Measurements from ENCODE around the gene CCSER1.

Gene CCSER1

GRCh38 chr4:90958256-90958895 lies 831.2 kb downstream of the CCSER1 start:
- peak; percentile 72 for DNase-seq (ENCODE audit: low read depth)

- DNase-seq (ENCODE audit: low read depth): no peak
Measured at GRCh38 chr4:90960433-90960832, 833.2 kb downstream of the CCSER1 start.

- DNase-seq (ENCODE audit: low read depth): no peak
Measured at GRCh38 chr4:90960840-90961239, 833.6 kb downstream of the CCSER1 start.

- DNase-seq (ENCODE audit: low read depth): no peak
Measured at GRCh38 chr4:90970021-90970420, 842.8 kb downstream of the CCSER1 start.

- DNase-seq (ENCODE audit: low read depth): no peak
Measured at GRCh38 chr4:90977726-90978125, 850.5 kb downstream of the CCSER1 start.

GRCh38 chr4:90979556-90979955 lies 852.4 kb downstream of the CCSER1 start:
- DNase-seq (ENCODE audit: low read depth): no peak

GRCh38 chr4:90982813-90983212 lies 855.6 kb downstream of the CCSER1 start:
- DNase-seq (ENCODE audit: low read depth): no peak

- DNase-seq (ENCODE audit: low read depth): no peak
Measured at GRCh38 chr4:90990284-90990683, 863.1 kb downstream of the CCSER1 start.

- DNase-seq (ENCODE audit: low read depth): no peak
Measured at GRCh38 chr4:90992213-90992612, 865.0 kb downstream of the CCSER1 start.

- DNase-seq (ENCODE audit: low read depth): no peak
Measured at GRCh38 chr4:90994851-90995574, 867.8 kb downstream of the CCSER1 start.

GRCh38 chr4:90995996-90996395 lies 868.8 kb downstream of the CCSER1 start:
- DNase-seq (ENCODE audit: low read depth): no peak

GRCh38 chr4:90996813-90997212 lies 869.6 kb downstream of the CCSER1 start:
- DNase-seq (ENCODE audit: low read depth): no peak

- DNase-seq (ENCODE audit: low read depth): no peak
Measured at GRCh38 chr4:91015861-91016260, 888.7 kb downstream of the CCSER1 start.

GRCh38 chr4:91019513-91019912 lies 892.3 kb downstream of the CCSER1 start:
- no peak for DNase-seq (ENCODE audit: low read depth)

- no peak for DNase-seq (ENCODE audit: low read depth)
Measured at GRCh38 chr4:91025241-91026148, 898.3 kb downstream of the CCSER1 start.

GRCh38 chr4:91028228-91028627 lies 901.0 kb downstream of the CCSER1 start:
- DNase-seq (ENCODE audit: low read depth): no peak

GRCh38 chr4:91031761-91032160 lies 904.6 kb downstream of the CCSER1 start:
- DNase-seq (ENCODE audit: low read depth): no peak

GRCh38 chr4:91032725-91033445 lies 905.7 kb downstream of the CCSER1 start:
- DNase-seq (ENCODE audit: low read depth): no peak

- DNase-seq (ENCODE audit: low read depth): peak; percentile 29
Measured at GRCh38 chr4:91035276-91035675, 908.1 kb downstream of the CCSER1 start.

GRCh38 chr4:91037951-91038350 lies 910.8 kb downstream of the CCSER1 start:
- DNase-seq (ENCODE audit: low read depth): no peak

- DNase-seq (ENCODE audit: low read depth): no peak
Measured at GRCh38 chr4:91057871-91058270, 930.7 kb downstream of the CCSER1 start.

GRCh38 chr4:91058345-91058744 lies 931.2 kb downstream of the CCSER1 start:
- no peak for DNase-seq (ENCODE audit: low read depth)
